ENCODE measurements around the gene RSRC1. TPM values are rescaled to one million over a fixed set of nuclear protein-coding genes. Genes with fewer than 3 reads are reported as not detected.
"Not testable (repeated sequence)": the region's sequence is repeated elsewhere in the genome, so short reads cannot be mapped to it uniquely, and the experiment has no call there.

The RSRC1 gene
- total RNA-seq, 1 donor from 2014 or later = 38.9 TPM

DNA sequence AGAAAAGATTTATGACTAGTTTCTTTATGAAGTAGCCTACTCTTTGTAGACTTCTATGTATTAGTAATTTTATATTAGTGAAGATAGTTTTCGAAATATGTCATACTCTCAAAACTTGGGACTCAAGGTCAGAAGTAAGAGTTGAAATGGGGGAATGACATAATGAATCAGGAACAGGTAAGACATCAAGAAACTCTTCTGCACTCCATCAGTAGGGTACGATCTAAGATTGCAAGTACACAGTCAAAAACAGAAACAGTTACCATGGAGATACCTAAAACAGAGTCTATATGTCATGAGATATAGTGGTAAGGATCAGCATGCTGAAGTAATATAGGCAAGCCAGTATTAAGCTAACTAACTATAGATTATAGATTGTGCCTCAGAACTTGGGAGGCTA, 274.1 kb downstream of the RSRC1 start:
- no peak for DNase-seq (ENCODE audit: low read depth, low spot score)

DNA sequence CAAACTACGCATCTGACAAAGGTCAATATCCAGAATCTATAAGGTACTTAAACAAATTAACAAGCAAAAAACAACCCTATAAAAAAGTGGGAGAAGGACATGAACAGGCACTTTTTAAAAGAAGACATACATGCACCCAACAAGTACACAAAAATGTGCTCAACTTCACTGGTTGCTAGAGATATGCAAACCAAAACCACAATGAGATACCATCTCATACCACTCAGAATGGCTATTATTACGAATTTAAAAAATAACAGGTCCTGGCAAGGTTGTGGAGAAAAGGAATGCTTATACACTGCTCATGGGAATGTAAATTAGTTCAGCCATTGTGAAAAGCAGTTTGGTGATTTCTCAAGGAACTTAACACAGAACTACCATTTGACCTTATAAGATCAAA, 285.5 kb downstream of the RSRC1 start:
- no peak for DNase-seq (ENCODE audit: low read depth, low spot score)

GRCh38 chr3:158402590-158402989, 292.7 kb downstream of the RSRC1 start:
- no peak for DNase-seq (ENCODE audit: low read depth, low spot score)

GRCh38 chr3:158403013-158403412, 293.1 kb downstream of the RSRC1 start:
- DNase-seq (ENCODE audit: low read depth, low spot score) = no peak

DNA sequence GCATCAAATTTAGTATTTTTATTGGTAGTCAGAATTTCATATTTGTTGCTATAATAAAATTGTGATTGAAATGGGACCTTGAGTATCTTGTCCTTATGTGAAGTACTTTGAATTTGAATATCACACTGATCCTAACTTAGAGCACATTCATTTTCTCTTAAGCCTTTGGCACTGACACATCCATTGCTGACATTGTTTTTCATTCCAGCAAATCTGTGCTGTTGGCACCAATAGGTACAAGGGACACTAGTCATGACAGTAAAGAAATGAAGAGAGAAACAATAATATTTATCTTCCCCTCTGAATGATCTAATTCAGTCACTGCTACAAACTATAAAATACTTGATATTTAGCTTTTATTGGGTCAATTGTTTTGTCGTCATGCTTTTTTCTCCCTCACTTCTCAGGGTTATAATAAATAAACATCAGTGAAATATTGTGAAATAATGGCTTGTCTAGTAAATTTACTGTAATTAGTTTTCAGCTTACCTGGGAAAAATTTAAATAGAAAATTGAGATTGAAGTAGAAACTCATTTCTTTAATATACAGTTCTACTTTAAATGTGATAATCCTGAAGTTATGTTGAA, 294.3 kb downstream of the RSRC1 start:
- DNase-seq (ENCODE audit: low read depth, low spot score) = no peak

DNA sequence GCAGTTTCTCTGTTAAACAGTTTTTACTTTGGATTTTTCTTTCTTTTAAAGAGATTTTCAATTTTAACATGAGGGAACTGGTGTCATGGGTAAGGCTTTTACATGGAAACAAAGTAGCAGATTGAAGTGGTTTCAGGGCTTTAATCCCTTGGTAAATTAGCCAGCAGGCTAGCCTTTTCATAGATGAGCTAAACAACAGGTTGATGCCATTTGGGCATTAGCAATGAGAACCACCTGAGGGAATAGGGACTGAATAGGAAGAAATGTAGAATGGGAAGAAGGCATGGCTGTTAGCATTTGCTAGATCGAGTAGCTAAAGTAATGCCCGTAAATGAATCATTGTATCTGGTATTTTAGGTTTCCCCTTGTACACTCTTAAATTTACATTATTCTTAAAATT, 295.6 kb downstream of the RSRC1 start:
- no peak for DNase-seq (ENCODE audit: low read depth, low spot score)

GRCh38 chr3:158407844-158408517, 298.1 kb downstream of the RSRC1 start:
- no peak for DNase-seq (ENCODE audit: low read depth, low spot score)

GRCh38 chr3:158408518-158408897, 298.6 kb downstream of the RSRC1 start:
- DNase-seq (ENCODE audit: low read depth, low spot score) = not testable (repeated sequence)

DNA sequence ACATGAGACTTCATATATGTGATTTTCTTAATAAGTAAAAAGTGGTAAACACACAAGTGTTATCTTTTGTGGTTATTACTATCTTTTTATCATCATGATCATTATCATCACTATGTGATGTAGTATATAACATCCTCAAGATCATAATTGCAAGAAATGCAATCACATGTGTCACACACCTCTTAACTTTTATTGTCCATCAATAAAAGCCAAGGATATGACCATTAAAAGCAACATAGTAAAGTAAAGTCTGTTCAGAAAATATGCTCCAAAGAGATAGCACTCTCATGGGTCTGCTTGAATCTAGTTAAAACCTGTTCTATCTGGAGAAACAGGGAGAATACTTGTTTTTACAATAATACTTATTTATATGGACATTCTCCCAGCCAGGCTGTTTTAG, 308.1 kb downstream of the RSRC1 start:
- DNase-seq (ENCODE audit: low read depth, low spot score) = no peak

DNA sequence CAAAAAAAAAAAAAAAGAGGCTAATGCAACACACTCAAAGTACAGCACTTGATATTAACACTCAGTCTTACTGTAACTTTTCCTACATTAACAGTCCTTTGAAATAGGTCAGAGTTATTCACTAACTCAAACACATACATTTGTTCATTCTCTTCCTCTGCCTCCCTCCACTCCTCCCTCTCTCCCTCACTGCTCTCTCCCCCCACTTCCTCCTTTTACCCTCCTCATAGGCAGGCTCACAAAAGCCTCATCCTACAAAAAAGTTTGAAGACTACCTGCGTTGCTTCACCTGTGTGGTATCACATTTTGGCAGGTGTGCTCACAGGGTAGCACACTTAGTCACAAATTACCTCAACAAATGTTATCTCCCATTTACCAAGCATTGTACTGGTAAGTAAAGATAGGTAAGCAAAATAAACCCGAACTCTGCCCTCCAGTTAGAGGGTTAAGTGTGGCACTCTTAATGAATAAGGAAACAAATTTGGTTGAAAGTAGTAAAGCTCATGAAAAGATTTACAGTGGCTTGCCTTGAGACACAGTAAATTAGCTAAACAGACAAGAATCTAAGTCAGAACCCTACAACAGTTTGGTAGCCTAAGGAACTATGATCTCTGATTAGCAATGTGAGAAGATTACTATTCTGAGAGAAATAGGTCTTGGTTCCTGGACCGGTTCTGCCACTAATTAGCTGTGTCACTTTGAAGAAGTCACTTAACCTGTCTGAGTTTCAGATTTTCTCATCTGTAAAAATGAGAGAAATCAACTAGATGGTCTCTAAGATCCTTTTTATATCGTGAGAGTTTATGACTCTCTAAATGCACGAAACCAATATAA, 310.1 kb downstream of the RSRC1 start:
- no peak for DNase-seq (ENCODE audit: low read depth, low spot score)

GRCh38 chr3:158420654-158421396, 310.9 kb downstream of the RSRC1 start:
- DNase-seq (ENCODE audit: low read depth, low spot score) = no peak

DNA sequence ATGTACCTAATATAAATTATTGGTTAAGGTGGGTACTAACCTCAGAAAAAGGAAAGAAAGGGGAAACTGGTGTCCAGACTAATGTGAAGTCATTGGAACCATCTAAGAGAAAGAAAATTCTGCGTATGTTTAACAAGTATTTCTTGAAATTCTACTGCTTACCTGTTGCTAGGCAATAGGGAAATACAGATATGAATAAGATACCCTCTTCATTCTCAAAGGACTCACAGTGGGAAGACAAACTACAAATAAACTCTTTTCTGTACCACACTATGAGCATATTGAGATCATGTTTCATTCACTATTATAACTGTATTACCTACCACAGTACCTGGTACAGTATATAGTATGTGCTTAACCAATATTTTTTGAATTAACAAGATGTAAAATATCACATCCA, 320.6 kb downstream of the RSRC1 start:
- no peak for DNase-seq (ENCODE audit: low read depth, low spot score)

- no peak for DNase-seq (ENCODE audit: low read depth, low spot score)
These were observed 321.1 kb downstream of the RSRC1 start for GRCh38 chr3:158430968-158431367.

- DNase-seq (ENCODE audit: low read depth, low spot score) = no peak
These were observed 321.9 kb downstream of the RSRC1 start for GRCh38 chr3:158431829-158432228.

- peak; percentile 11 for DNase-seq (ENCODE audit: low read depth, low spot score)
These were observed 324.6 kb downstream of the RSRC1 start for GRCh38 chr3:158434412-158435038.

DNA sequence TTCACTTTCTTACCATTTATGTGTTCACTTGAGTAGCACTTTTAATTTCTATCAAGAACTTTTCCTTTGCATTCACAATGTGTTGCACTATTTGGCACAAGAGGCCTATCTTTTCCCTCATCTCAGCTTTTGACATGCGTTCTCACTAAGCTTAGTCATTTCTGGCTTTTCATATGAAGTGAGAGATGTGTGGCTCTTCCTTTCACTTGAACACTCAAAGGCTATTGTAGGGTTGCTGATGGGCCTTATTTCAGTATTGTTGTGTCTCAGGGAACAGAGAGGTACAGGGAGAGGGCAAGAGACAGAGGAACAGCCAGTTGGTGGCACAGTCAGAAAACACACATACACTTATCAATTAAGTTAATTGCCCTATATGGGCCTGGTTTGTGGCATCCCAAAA, 333.7 kb downstream of the RSRC1 start:
- DNase-seq (ENCODE audit: low read depth, low spot score) = no peak

DNA sequence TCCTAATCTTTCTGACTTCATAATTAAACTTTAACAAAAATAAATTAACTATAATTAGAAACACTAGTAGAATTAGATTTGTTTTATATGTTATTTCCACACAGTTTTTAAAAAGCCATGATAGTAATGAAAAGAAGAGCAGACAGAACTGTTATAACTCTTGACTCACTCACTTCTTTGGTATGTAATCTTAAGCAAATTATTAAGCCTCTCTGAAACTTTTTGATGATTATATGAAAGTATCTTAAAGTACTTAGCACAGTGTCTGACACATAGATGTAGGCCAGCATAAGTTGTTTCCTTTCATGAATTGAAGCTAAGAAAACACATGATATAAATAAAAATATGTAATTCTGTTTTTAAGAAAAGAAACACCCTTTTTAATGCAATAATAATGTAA, 337.5 kb downstream of the RSRC1 start:
- no peak for DNase-seq (ENCODE audit: low read depth, low spot score)

GRCh38 chr3:158451405-158452055, 341.6 kb downstream of the RSRC1 start:
- DNase-seq (ENCODE audit: low read depth, low spot score) = no peak

GRCh38 chr3:158452334-158452733, 342.4 kb downstream of the RSRC1 start:
- DNase-seq (ENCODE audit: low read depth, low spot score) = no peak

DNA sequence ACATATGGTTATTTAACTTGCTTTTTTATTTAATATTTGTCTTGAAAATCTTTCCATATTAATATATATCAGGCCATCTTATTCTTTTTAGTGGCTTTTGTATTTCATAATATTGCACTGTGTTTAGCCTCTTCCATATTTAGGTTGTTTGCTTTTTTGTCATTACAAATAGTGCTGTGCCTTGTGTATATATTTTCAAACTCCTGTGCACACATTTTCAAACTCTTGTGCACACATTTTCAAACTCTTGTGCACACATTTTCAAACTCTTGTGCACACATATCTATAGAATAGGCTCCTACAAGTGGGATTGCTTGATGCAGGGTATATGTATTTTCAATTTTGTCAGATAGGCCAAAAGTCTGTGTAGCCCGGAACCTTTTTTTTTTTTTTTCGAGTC, 343.1 kb downstream of the RSRC1 start:
- DNase-seq (ENCODE audit: low read depth, low spot score) = no peak

- no peak for DNase-seq (ENCODE audit: low read depth, low spot score)
These were observed 344.0 kb downstream of the RSRC1 start for GRCh38 chr3:158453865-158454264.
